Fibroblast of gingiva (primary cell): ENCODE measurements around the gene MLN.
A peak's percentile ranks its signal among the peaks of the same experiment; 100 is the strongest.

Experiments used
- DNase-seq: peaks from one replicate; pipeline ENCODE4 v3.0.0-alpha.2; 2011; ENCODE audit warnings: low read depth

MLN gene

GRCh38 chr6:33752646-33753015 is 51.2 kb downstream of the MLN start:
- DNase-seq = no peak

GRCh38 chr6:33751771-33752645 is 51.8 kb downstream of the MLN start:
- DNase-seq = no peak

GRCh38 chr6:33750244-33750991 is 53.4 kb downstream of the MLN start:
- peak; percentile 19 for DNase-seq

GRCh38 chr6:33749401-33749800 is 54.4 kb downstream of the MLN start:
- no peak for DNase-seq

GRCh38 chr6:33748841-33749240 is 55.0 kb downstream of the MLN start:
- DNase-seq = no peak

- no peak for DNase-seq
These were observed 56.0 kb downstream of the MLN start for GRCh38 chr6:33747823-33748222.

GRCh38 chr6:33746651-33747100 is 57.1 kb downstream of the MLN start, which contains the start of gene IP6K3:
Gene IP6K3 (minus strand): TSS chr6:33746905. CDS start chr6:33735476, 11,429 bp downstream.
- DNase-seq = no peak

- peak; percentile 67 for DNase-seq
These were observed 57.7 kb downstream of the MLN start for GRCh38 chr6:33746036-33746600.

- DNase-seq = no peak
These were observed 58.3 kb downstream of the MLN start for GRCh38 chr6:33745548-33745947.

GRCh38 chr6:33744895-33745546 is 58.8 kb downstream of the MLN start:
- DNase-seq = no peak
